KOPT-K1 (cell line): Measurements from ENCODE around the gene ZNF397.

Experiments used
- H3K27ac ChIP-seq: fragments of 200-600 bp; sonication (generic); 2 replicates; pipeline ENCODE4 v1.5.1; 2016; ENCODE audit warnings: antibody characterized with exemption, mild to moderate bottlenecking, low read depth, low read length; ENCODE audit not compliant: poor library complexity, severe bottlenecking
- H3K36me3 ChIP-seq: fragments of 200-600 bp; sonication (generic); 2 replicates; pipeline ENCODE4 v1.5.1; 2017; ENCODE audit warnings: antibody characterized with exemption, mild to moderate bottlenecking, low read length, moderate library complexity; ENCODE audit not compliant: insufficient read depth
- H3K9me3 ChIP-seq: fragments of 200-600 bp; sonication (generic); 2 replicates; pipeline ENCODE4 v1.5.1; 2017; ENCODE audit warnings: antibody characterized with exemption, low read length, mild to moderate bottlenecking; ENCODE audit not compliant: insufficient read depth, poor library complexity, severe bottlenecking

ZNF397 gene

DNA sequence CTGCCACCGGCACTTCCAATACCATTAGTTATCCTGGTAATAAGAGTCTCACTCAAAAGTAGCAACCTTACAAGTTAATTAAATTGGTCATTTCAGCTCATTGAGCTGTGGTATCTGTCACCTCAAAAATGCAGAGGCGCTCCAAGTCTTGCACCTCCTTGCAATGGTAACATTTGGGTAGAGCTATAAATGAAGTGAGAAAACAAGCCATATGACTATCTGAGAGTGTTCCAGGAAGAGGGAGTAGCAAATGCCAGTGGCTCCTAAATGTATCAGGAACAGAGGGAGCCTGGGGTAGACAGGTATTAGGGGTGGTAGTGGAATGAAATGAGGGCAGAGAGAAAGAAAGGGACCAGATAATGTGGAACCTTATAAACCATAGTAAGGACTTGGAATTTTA lies 55.2 kb downstream of the ZNF397 start:
- no peak overlapping the region for H3K27ac ChIP-seq
- peaks cover 85% of the 10 kb centered on the region for H3K36me3 ChIP-seq
- peaks cover 33% of the 10 kb centered on the region for H3K9me3 ChIP-seq

DNA sequence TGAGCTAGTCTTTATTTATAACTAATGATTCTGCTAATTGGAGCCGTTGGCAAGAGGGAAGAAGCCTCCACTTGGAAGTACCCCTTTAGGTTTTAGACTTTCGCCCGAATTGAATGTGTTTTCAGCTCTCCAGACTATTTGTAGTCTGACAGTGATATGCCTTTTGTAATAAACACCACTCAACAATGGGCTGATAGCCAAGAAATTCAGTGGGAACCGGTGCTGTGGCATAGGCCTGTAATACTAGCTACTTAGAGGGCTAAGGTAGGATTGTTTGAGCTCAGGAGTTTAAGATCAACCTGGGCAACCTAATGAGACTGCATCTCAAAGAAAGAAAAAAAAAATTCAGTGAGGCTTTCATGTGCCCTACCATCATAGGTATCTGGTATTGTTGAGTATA lies 62.8 kb downstream of the ZNF397 start:
- no peak overlapping the region for H3K27ac ChIP-seq
- peaks cover 98% of the 10 kb centered on the region for H3K9me3 ChIP-seq
- peaks cover 91% of the 10 kb centered on the region for H3K36me3 ChIP-seq

DNA sequence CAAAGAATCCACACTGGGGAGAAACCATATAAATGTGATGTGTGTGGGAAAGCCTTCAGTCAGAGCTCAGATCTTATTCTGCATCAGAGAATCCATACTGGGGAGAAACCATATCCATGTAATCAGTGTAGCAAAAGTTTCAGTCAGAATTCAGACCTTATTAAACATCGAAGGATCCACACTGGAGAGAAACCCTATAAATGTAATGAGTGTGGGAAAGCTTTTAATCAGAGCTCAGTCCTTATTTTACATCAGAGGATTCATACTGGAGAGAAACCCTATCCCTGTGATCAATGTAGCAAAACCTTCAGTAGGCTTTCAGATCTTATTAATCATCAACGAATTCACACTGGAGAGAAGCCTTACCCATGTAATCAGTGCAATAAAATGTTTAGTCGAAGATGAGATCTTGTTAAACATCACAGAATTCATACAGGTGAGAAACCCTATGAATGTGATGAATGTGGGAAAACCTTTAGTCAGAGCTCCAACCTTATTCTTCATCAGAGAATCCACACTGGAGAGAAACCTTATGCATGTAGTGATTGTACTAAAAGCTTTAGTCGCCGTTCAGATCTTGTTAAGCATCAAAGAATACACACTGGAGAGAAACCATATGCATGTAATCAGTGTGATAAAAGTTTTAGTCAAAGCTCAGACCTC lies 65.9 kb downstream of the ZNF397 start:
- peaks cover 92% of the 10 kb centered on the region for H3K9me3 ChIP-seq
- peaks cover 63% of the 10 kb centered on the region for H3K36me3 ChIP-seq
- H3K27ac ChIP-seq, result no peak overlapping the region
